GM12873 (cell line): ENCODE measurements around the gene RGS14.
A peak's percentile ranks its signal among the peaks of the same experiment; 100 is the strongest.

Experiments used
- CTCF ChIP-seq: IDR thresholded peaks from 2 replicates; pipeline ENCODE4 v1.5.1; 2012; ENCODE audit warnings: low read depth, mild to moderate bottlenecking, moderate library complexity, low read length, control low read depth; ENCODE audit not compliant: insufficient read depth; ENCODE audit errors: missing control alignments

RGS14 gene

GRCh38 chr5:177357146-177357458, 622 bp upstream of the RGS14 start:
- TF ChIP-seq CTCF: no peak

GRCh38 chr5:177358370-177358819, 671 bp downstream of the RGS14 start:
- TF ChIP-seq CTCF: no peak

- no peak for TF ChIP-seq CTCF
Measured at GRCh38 chr5:177359451-177359851, 1.7 kb downstream of the RGS14 start.

GRCh38 chr5:177359860-177360259, 2.1 kb downstream of the RGS14 start:
- TF ChIP-seq CTCF: no peak

- TF ChIP-seq CTCF: peak; percentile 40
Measured at GRCh38 chr5:177361418-177362291, 3.9 kb downstream of the RGS14 start.

- TF ChIP-seq CTCF: no peak
Measured at GRCh38 chr5:177362292-177362609, 4.5 kb downstream of the RGS14 start.

- TF ChIP-seq CTCF: no peak
Measured at GRCh38 chr5:177362610-177363507, 5.1 kb downstream of the RGS14 start.
